Effector memory CD8-positive, alpha-beta T cell (primary cell): ENCODE measurements around the gene STRAP.
A peak's percentile ranks its signal among the peaks of the same experiment; 100 is the strongest.

Experiments used
- ATAC-seq: fragments of 150-1000 bp; cut with Tn5 transposase; replicated peaks from 2 replicates; pipeline ENCODE4 v1.10.0; 2021; ENCODE audit warnings: mild to moderate bottlenecking, moderate library complexity
- DNase-seq, 3 experiments: peaks; one replicate each; pipeline ENCODE4 v3.0.0; 2021
- H3K27ac Mint-ChIP-seq, 2 donors: one replicate each; pipeline ENCODE4 v1.8.0; 2022; ENCODE audit warnings: mild to moderate bottlenecking in 2 of 2, mixed read lengths in 2 of 2, moderate library complexity in 2 of 2
- H3K27me3 Mint-ChIP-seq, 2 donors: one replicate each; pipeline ENCODE4 v1.8.0; 2022; ENCODE audit warnings: mixed read lengths in 2 of 2
- H3K36me3 Mint-ChIP-seq: one replicate; pipeline ENCODE4 v1.8.0; 2022; ENCODE audit warnings: mild to moderate bottlenecking, moderate library complexity, mixed read lengths; ENCODE audit not compliant: insufficient read depth
- H3K4me1 Mint-ChIP-seq, 2 donors: one replicate each; pipeline ENCODE4 v1.8.0; 2022; ENCODE audit warnings: low read depth in 2 of 2, mixed read lengths in 2 of 2
- H3K4me3 Mint-ChIP-seq, 2 donors: one replicate each; pipeline ENCODE4 v1.8.0; 2022; ENCODE audit warnings: mild to moderate bottlenecking in 2 of 2, mixed read lengths in 2 of 2, moderate library complexity in 2 of 2
- H3K9me3 Mint-ChIP-seq, 2 donors: one replicate each; pipeline ENCODE4 v1.8.0; 2022; ENCODE audit warnings: mixed read lengths in 2 of 2
- total RNA-seq, 9 experiments: gene quantifications; one replicate each; lab custom pipeline; 2026; lab: John Stamatoyannopoulos, UW

Gene STRAP
- total RNA-seq = 53.8 to 201 (median 89.4) reads per million in 9 experiments

- Mint-ChIP-seq H3K9me3 (no peaks in the 10 kb centered on the region), H3K27ac (peak within 1 kb of the TSS; percentile 98), H3K27me3 (no peaks in the 10 kb centered on the region), H3K36me3 (peaks cover 32% of the 10 kb centered on the region), H3K4me3 (peak within 1 kb of the TSS; percentile 87 to 94), H3K4me1 (peaks cover 32 to 46% of the 10 kb centered on the region in 2 donors)
- DNase-seq = peak; percentile 96 to 98 (median 98)
- ATAC-seq = peak; percentile 92
Observed at GRCh38 chr12:15882118-15882971, at the start of gene STRAP. STRAP (plus strand) TSS chr12:15882387; CDS start chr12:15882708, 321 bp downstream.

GRCh38 chr12:15834575-15834974 lies 47.6 kb upstream of the STRAP start:
- no peaks in the 10 kb centered on the region for H3K36me3 Mint-ChIP-seq
- peaks cover 21 to 24% of the 10 kb centered on the region in 2 donors for H3K27me3 Mint-ChIP-seq
- no peaks in the 10 kb centered on the region for H3K9me3 Mint-ChIP-seq
- H3K4me1 Mint-ChIP-seq = no peaks in the 10 kb centered on the region
- no peak overlapping the region for H3K27ac Mint-ChIP-seq
- DNase-seq = no peak
- no peak overlapping the region for H3K4me3 Mint-ChIP-seq
- ATAC-seq = no peak

GRCh38 chr12:15837141-15837790 lies 44.9 kb upstream of the STRAP start:
- Mint-ChIP-seq H3K4me3 (no peak overlapping the region), H3K27ac (no peak overlapping the region)
- no peak for ATAC-seq

GRCh38 chr12:15839041-15839440 lies 43.1 kb upstream of the STRAP start:
- no peaks in the 10 kb centered on the region for H3K4me1 Mint-ChIP-seq
- peaks cover 24 to 31% of the 10 kb centered on the region in 2 donors for H3K27me3 Mint-ChIP-seq
- H3K4me3 Mint-ChIP-seq = no peak overlapping the region
- DNase-seq = no peak
- ATAC-seq = no peak
- H3K9me3 Mint-ChIP-seq = no peaks in the 10 kb centered on the region
- H3K27ac Mint-ChIP-seq = no peak overlapping the region
- H3K36me3 Mint-ChIP-seq = no peaks in the 10 kb centered on the region

More at GRCh38 chr12:15837141-15837790, 44.9 kb upstream of the STRAP start:
- Mint-ChIP-seq H3K27me3 (peaks cover 29 to 31% of the 10 kb centered on the region in 2 donors), H3K9me3 (no peaks in the 10 kb centered on the region), H3K36me3 (no peaks in the 10 kb centered on the region), H3K4me1 (no peaks in the 10 kb centered on the region)
- no peak for DNase-seq

- H3K4me3 Mint-ChIP-seq = no peak overlapping the region
- DNase-seq (no peak), ATAC-seq (no peak)
- no peaks in the 10 kb centered on the region for H3K36me3 Mint-ChIP-seq
- H3K27me3 Mint-ChIP-seq = peaks cover 30 to 35% of the 10 kb centered on the region in 2 donors
- H3K9me3 Mint-ChIP-seq = no peaks in the 10 kb centered on the region
- H3K27ac Mint-ChIP-seq = no peak overlapping the region
- no peaks in the 10 kb centered on the region for H3K4me1 Mint-ChIP-seq
Observed at GRCh38 chr12:15839682-15840081, 42.5 kb upstream of the STRAP start.

GRCh38 chr12:15842108-15842507 lies 40.1 kb upstream of the STRAP start:
- Mint-ChIP-seq H3K4me1 (no peaks in the 10 kb centered on the region), H3K4me3 (no peak overlapping the region), H3K9me3 (no peaks in the 10 kb centered on the region), H3K27ac (no peak overlapping the region), H3K27me3 (peaks cover 27 to 37% of the 10 kb centered on the region in 2 donors), H3K36me3 (no peaks in the 10 kb centered on the region)
- no peak for ATAC-seq
- DNase-seq = no peak

- DNase-seq (no peak), ATAC-seq (no peak)
- H3K9me3 Mint-ChIP-seq = no peaks in the 10 kb centered on the region
- H3K36me3 Mint-ChIP-seq = no peaks in the 10 kb centered on the region
- peaks cover 10% of the 10 kb centered on the region in 2 donors for H3K27me3 Mint-ChIP-seq
- no peak overlapping the region for H3K27ac Mint-ChIP-seq
- no peaks in the 10 kb centered on the region for H3K4me1 Mint-ChIP-seq
- no peak overlapping the region for H3K4me3 Mint-ChIP-seq
Observed at GRCh38 chr12:15846887-15847286, 35.3 kb upstream of the STRAP start.

GRCh38 chr12:15848606-15849005 lies 33.6 kb upstream of the STRAP start:
- Mint-ChIP-seq H3K36me3 (no peaks in the 10 kb centered on the region), H3K27me3 (peaks cover 10% of the 10 kb centered on the region in 2 donors), H3K4me3 (no peak overlapping the region), H3K9me3 (no peaks in the 10 kb centered on the region), H3K4me1 (no peaks in the 10 kb centered on the region), H3K27ac (no peak overlapping the region)
- ATAC-seq (no peak), DNase-seq (no peak)

GRCh38 chr12:15851045-15851620 lies 31.1 kb upstream of the STRAP start:
- Mint-ChIP-seq H3K9me3 (no peaks in the 10 kb centered on the region), H3K36me3 (no peaks in the 10 kb centered on the region), H3K27ac (no peak overlapping the region), H3K4me3 (no peak overlapping the region), H3K27me3 (no peaks in the 10 kb centered on the region), H3K4me1 (no peaks in the 10 kb centered on the region)
- ATAC-seq (no peak), DNase-seq (no peak)

- Mint-ChIP-seq H3K9me3 (no peaks in the 10 kb centered on the region), H3K27me3 (no peaks in the 10 kb centered on the region), H3K27ac (no peak overlapping the region), H3K36me3 (no peaks in the 10 kb centered on the region), H3K4me1 (no peaks in the 10 kb centered on the region), H3K4me3 (no peak overlapping the region)
- DNase-seq (no peak), ATAC-seq (no peak)
Observed at GRCh38 chr12:15851919-15852318, 30.3 kb upstream of the STRAP start.

- H3K36me3 Mint-ChIP-seq = peaks cover 2% of the 10 kb centered on the region
- H3K4me3 Mint-ChIP-seq = no peak overlapping the region
- no peak for DNase-seq
- no peaks in the 10 kb centered on the region for H3K4me1 Mint-ChIP-seq
- no peaks in the 10 kb centered on the region for H3K9me3 Mint-ChIP-seq
- peaks cover under 1 to 2% of the 10 kb centered on the region in 2 donors for H3K27me3 Mint-ChIP-seq
- no peak overlapping the region for H3K27ac Mint-ChIP-seq
- no peak for ATAC-seq
Observed at GRCh38 chr12:15852383-15852782, 29.8 kb upstream of the STRAP start.

- DNase-seq = no peak
- peaks cover 2% of the 10 kb centered on the region for H3K36me3 Mint-ChIP-seq
- no peak overlapping the region for H3K4me3 Mint-ChIP-seq
- H3K9me3 Mint-ChIP-seq = no peaks in the 10 kb centered on the region
- H3K27me3 Mint-ChIP-seq = peaks cover 16% of the 10 kb centered on the region in 2 donors
- no peaks in the 10 kb centered on the region for H3K4me1 Mint-ChIP-seq
- ATAC-seq = no peak
- no peak overlapping the region for H3K27ac Mint-ChIP-seq
Observed at GRCh38 chr12:15853877-15854276, 28.3 kb upstream of the STRAP start.

GRCh38 chr12:15854916-15855315 lies 27.3 kb upstream of the STRAP start:
- Mint-ChIP-seq H3K27me3 (peaks cover 26% of the 10 kb centered on the region in 2 donors), H3K36me3 (peaks cover 2% of the 10 kb centered on the region), H3K27ac (no peak overlapping the region), H3K4me3 (no peak overlapping the region), H3K4me1 (no peaks in the 10 kb centered on the region), H3K9me3 (no peaks in the 10 kb centered on the region)
- ATAC-seq (no peak), DNase-seq (no peak)
